GM13976 (cell line): ENCODE measurements around the gene NARS2.
"Not testable (repeated sequence)": the region's sequence is repeated elsewhere in the genome, so short reads cannot be mapped to it uniquely, and the experiment has no call there.

Experiments
- DNase-seq: peaks from one replicate; pipeline ENCODE4 v3.0.0; 2012; ENCODE audit warnings: low spot score
- in situ Hi-C: fragments of 300-500 bp; cut with MboI; formaldehyde crosslinking; loops from one replicate; pipeline ENCODE4 v1.12.0; 2022; ENCODE audit warnings: low sequenced_read_pairs, mixed read lengths, inconsistent platforms; ENCODE audit not compliant: unreplicated experiment
- TF ChIP-seq, protein P1 (sequence below): IDR thresholded peaks from 2 replicates; pipeline ENCODE4 v1.5.1; 2012; ENCODE audit warnings: borderline replicate concordance, mild to moderate bottlenecking; ENCODE audit not compliant: insufficient read depth; ENCODE audit errors: extremely low read depth, missing control alignments, control extremely low read depth

Gene NARS2

DNA sequence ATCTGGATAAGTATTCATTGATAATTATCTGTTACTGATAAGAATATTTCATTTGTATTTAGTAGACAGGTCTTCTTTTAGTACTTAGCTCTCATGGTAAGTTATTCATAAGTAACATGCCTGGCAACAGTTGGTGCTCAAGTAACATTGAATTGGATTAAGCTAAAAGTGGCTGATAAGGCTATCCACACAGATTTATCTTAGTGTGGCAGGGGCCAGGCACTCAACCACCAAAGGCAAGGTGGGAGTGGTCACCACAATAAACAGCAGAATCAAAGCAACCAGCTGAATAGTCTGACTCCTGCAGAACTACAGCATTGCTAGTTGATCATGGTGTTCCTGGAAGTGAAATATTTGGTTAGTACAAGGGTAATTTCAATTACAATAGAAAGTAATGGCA is 33.0 kb upstream of the NARS2 start:
- TF ChIP-seq, protein P1, sequence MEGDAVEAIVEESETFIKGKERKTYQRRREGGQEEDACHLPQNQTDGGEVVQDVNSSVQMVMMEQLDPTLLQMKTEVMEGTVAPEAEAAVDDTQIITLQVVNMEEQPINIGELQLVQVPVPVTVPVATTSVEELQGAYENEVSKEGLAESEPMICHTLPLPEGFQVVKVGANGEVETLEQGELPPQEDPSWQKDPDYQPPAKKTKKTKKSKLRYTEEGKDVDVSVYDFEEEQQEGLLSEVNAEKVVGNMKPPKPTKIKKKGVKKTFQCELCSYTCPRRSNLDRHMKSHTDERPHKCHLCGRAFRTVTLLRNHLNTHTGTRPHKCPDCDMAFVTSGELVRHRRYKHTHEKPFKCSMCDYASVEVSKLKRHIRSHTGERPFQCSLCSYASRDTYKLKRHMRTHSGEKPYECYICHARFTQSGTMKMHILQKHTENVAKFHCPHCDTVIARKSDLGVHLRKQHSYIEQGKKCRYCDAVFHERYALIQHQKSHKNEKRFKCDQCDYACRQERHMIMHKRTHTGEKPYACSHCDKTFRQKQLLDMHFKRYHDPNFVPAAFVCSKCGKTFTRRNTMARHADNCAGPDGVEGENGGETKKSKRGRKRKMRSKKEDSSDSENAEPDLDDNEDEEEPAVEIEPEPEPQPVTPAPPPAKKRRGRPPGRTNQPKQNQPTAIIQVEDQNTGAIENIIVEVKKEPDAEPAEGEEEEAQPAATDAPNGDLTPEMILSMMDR, result no peak
- no peak for DNase-seq
- in situ Hi-C loops, result no loop called here

DNA sequence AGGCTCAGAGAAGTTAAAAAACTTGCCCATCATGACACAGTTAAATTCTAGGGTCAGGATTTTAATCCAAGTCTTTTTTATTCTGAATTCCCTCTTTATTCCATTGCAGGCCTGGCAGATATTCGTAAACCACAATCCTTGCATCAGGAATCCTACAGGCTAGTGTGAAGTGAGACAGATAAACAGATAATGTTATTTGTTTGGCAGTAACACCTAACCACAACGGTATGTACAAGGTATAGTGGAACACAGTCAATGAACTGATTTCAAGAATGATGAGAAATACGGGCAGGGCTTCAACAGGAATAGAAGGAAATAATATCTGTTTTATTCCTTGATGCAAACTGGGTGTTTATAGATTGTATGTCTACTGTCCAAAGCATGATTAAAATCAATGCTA is 32.0 kb upstream of the NARS2 start:
- in situ Hi-C loops, result no loop called here
- no peak for DNase-seq
- TF ChIP-seq, protein P1, result no peak

DNA sequence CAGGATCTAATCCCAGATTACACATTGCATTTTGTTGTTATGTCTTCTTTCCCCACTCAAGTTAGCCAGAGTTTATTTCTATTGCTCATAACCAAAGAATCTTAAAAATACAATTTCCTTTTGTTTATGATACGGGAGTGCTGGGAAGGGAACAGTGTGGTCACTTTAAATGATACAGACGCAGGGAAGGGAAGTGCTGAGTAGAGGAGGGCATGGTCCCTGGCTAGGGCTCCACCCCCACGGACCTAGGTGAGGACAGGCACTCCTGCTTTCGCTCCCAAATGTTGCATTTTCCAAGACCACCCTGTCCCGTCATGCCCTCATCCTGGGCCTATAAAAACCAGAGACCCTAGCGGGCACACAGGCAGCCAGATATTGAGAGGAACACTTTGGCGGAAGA is 30.6 kb upstream of the NARS2 start:
- TF ChIP-seq, protein P1, result no peak
- in situ Hi-C loops, result no loop called here
- no peak for DNase-seq

GRCh38 chr11:78603792-78604191 is 29.1 kb upstream of the NARS2 start:
- in situ Hi-C loops, result no loop called here
- DNase-seq, result no peak
- TF ChIP-seq, protein P1, result no peak

GRCh38 chr11:78602771-78603170 is 28.1 kb upstream of the NARS2 start:
- DNase-seq, in situ Hi-C loops: not testable (repeated sequence)

DNA sequence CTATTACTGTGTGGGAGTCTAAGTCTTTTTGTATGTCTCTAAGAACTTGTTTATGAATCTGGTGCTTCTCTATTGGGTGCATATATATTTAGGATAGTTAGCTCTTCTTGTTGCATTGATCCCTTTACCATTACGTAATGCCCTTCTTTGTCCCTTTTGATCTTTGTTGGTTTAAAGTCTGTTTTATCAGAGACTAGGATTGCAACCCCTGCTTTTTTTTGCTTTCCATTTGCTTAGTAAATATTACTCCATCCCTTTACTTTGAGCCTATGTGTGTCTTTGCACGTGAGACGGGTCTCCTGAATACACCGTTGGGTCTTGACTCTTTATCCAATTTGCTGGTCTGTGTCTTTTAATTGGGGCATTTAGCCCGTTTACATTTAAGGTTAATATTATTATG is 26.4 kb upstream of the NARS2 start:
- in situ Hi-C loops, DNase-seq: not testable (repeated sequence)

DNA sequence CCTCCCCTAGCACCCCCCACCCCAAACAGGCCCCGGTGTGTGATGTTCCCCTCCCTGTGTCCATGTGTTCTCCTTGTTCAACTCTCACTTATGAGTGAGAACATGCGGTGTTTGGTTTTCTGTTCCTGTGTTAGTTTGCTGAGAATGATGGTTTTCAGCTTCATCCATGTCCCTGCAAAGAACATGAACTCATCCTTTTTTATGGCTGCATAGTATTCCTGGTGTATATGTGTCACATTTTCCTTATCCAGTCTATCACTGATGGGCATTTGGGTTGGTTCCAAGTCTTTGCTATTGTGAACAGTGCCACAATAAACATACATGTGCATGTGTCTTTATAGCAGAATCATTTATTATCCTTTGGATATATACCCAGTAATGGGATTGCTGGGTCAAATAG is 22.9 kb upstream of the NARS2 start:
- DNase-seq, in situ Hi-C loops: not testable (repeated sequence)

- in situ Hi-C loops, result no loop called here
- no peak for DNase-seq
- TF ChIP-seq, protein P1, result no peak
Observed at GRCh38 chr11:78595436-78596130, 20.9 kb upstream of the NARS2 start.
